ENCODE measurements around the gene METTL1. TPM values are rescaled to one million over a fixed set of nuclear protein-coding genes. Genes with fewer than 3 reads are reported as not detected.
A peak's percentile ranks its signal among the peaks of the same experiment; 100 is the strongest.

METTL1 gene
- total and polyA plus RNA-seq, 11 donors, result 0.95 to 28.5 (median 7.9) TPM

- Histone ChIP-seq H3K9me3 (no peaks in the 10 kb centered on the region), H3K4me3 (peak overlapping the region; percentile 65 to 97 (median 84)), H3K27ac (peak overlapping the region; percentile 91 to 98 (median 97)), H3K27me3 (peaks cover 0 to 9% (median 0%) of the 10 kb centered on the region in 9 donors), H3K36me3 (peaks cover 0 to 45% (median 41%) of the 10 kb centered on the region in 9 donors), H3K4me1 (peaks cover 0 to 43% (median 13%) of the 10 kb centered on the region in 12 donors)
- ATAC-seq, result peak; percentile 1 to 6 (median 2)
- no peak for DNase-seq
- intact Hi-C loops (cut with DNase I), result no loop called here
- 36 to 39% (median 38%) methylated on average over 8 of the region's 8 CpGs for WGBS, 4 donors
- TF ChIP-seq CTCF (IDR thresholded peaks at IDR 0.05) (no peak), POLR2A (IDR thresholded peaks at IDR 0.05) (no peak)
Measured at GRCh38 chr12:57745485-57745881, 26.4 kb downstream of the METTL1 start.

GRCh38 chr12:57744777-57745484 is 27.0 kb downstream of the METTL1 start, which contains the start of gene TSPAN31:
TSPAN31 (plus strand) TSS chr12:57745039; CDS start chr12:57745155, 116 bp downstream.
- TF ChIP-seq CTCF (IDR thresholded peaks at IDR 0.05) (no peak), POLR2A (IDR thresholded peaks at IDR 0.05) (peak; percentile 20 to 82)
- WGBS, 4 donors, result 0% methylated on average over 28 to 29 of the region's 29 CpGs
- Histone ChIP-seq H3K27ac (peak within 1 kb of the TSS; percentile 91 to 98 (median 97)), H3K27me3 (peaks cover 0 to 15% (median 0%) of the 10 kb centered on the region in 9 donors), H3K4me3 (peak within 1 kb of the TSS; percentile 65 to 97 (median 84)), H3K4me1 (peaks cover 0 to 47% (median 10%) of the 10 kb centered on the region in 12 donors), H3K9me3 (no peaks in the 10 kb centered on the region), H3K36me3 (peaks cover 0 to 39% (median 37%) of the 10 kb centered on the region in 9 donors)
- ATAC-seq (peak; percentile 94 to 97 (median 95)), DNase-seq (peak; percentile 96 to 99 (median 99))
- intact Hi-C loops (cut with DNase I), result no loop called here

- DNase-seq (peak; percentile 66 to 75 (median 74)), ATAC-seq (peak; percentile 43 to 71 (median 65))
- H3K4me3 ChIP-seq, result peak overlapping the region; percentile 65 to 97 (median 84)
- peaks cover 0 to 54% (median 10%) of the 10 kb centered on the region in 12 donors for H3K4me1 ChIP-seq
- peaks cover 0 to 33% (median 30%) of the 10 kb centered on the region in 9 donors for H3K36me3 ChIP-seq
- H3K27ac ChIP-seq, result peak overlapping the region; percentile 91 to 98 (median 97)
- 12 to 14% (median 13%) methylated on average over 18 to 21 of the region's 21 CpGs for WGBS, 4 donors
- peaks cover 0 to 21% (median 4%) of the 10 kb centered on the region in 9 donors for H3K27me3 ChIP-seq
- H3K9me3 ChIP-seq, result no peaks in the 10 kb centered on the region
- TF ChIP-seq POLR2A (IDR thresholded peaks at IDR 0.05) (no peak), CTCF (IDR thresholded peaks at IDR 0.05) (no peak)
- intact Hi-C loops (cut with DNase I), result no loop called here
Measured at GRCh38 chr12:57744194-57744776, 27.6 kb downstream of the METTL1 start.

- DNase-seq (no peak), ATAC-seq (no peak)
- Histone ChIP-seq H3K4me3 (peak overlapping the region in 2 of 12 donors; percentile 82 to 97), H3K27me3 (peaks cover 0 to 26% (median 5%) of the 10 kb centered on the region in 9 donors), H3K9me3 (no peaks in the 10 kb centered on the region), H3K36me3 (peaks cover 0 to 27% (median 25%) of the 10 kb centered on the region in 9 donors), H3K27ac (peak overlapping the region in 7 of 12 donors; percentile 94 to 98 (median 97)), H3K4me1 (peaks cover 0 to 56% (median 12%) of the 10 kb centered on the region in 12 donors)
- intact Hi-C loops (cut with DNase I), result no loop called here
- WGBS, 4 donors, result 90 to 98% (median 94%) methylated on average over 2 of the region's 2 CpGs
- no peak for TF ChIP-seq CTCF (IDR thresholded peaks at IDR 0.05)
- TF ChIP-seq POLR2A (IDR thresholded peaks at IDR 0.05), result no peak
Measured at GRCh38 chr12:57743769-57744168, 28.1 kb downstream of the METTL1 start.

All from heart left ventricle (tissue), 16 donors.